ENCODE measurements around the gene FARSA. TPM values are rescaled to one million over a fixed set of nuclear protein-coding genes. Genes with fewer than 3 reads are reported as not detected.
A peak's percentile ranks its signal among the peaks of the same experiment; 100 is the strongest.
"Not testable (repeated sequence)": the region's sequence is repeated elsewhere in the genome, so short reads cannot be mapped to it uniquely, and the experiment has no call there.

FARSA gene
- total RNA-seq, 2 experiments from 2014 or later, result 128 to 138 TPM

- DNase-seq, result no peak
- peak overlapping the region; percentile 85 for H3K27ac Mint-ChIP-seq
- CTCF ChIA-PET, result no interaction called here
- peak overlapping the region; percentile 62 for H3K4me3 Mint-ChIP-seq
- no peaks in the 10 kb centered on the region for H3K27me3 Mint-ChIP-seq
- intact Hi-C loops (cut with micrococcal nuclease), result no loop called here
- H3K9me3 Mint-ChIP-seq, result no peaks in the 10 kb centered on the region
- H3K36me3 Mint-ChIP-seq (ENCODE audit: low read depth), result peaks cover 22% of the 10 kb centered on the region
- POLR2A ChIA-PET, result interaction anchor here (2.0 to 5.4 kb wide), 3 partner anchors 10 to 19 kb away, joined by 6 to 39 read pairs (median 8); partner anchors contain the start of gene FARSA
- no peak for ATAC-seq
- H3K4me1 Mint-ChIP-seq (ENCODE audit: low read depth), result peaks cover 32% of the 10 kb centered on the region
- TF ChIP-seq CTCF (IDR thresholded peaks at IDR 0.05), result no peak
These were observed 15.3 kb downstream of the FARSA start for GRCh38 chr19:12918253-12918652.

DNA sequence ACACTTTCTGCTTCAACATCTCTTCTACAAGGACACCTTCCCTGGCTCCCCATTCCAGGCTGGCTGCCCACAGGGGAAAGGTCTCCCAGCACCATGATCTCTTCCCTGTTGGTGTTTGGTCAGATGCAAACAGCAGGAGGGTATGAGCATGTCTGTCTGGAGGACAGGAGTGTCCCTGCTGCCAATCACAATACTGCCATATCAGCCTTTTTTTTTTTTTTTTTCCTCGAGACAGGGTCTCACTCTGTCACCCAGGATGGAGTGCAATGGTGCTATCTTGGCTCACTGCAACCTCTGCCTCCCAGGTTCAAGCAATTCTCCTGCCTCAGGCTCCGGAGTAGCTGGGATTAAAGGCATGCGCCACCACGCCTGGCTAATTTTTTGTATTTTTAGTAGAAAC, 17.7 kb downstream of the FARSA start:
- H3K4me3 Mint-ChIP-seq; H3K9me3 Mint-ChIP-seq; H3K27me3 Mint-ChIP-seq; H3K36me3 Mint-ChIP-seq (ENCODE audit: low read depth); intact Hi-C loops (cut with micrococcal nuclease); H3K27ac Mint-ChIP-seq; DNase-seq; ATAC-seq: not testable (repeated sequence)
- ChIA-PET POLR2A (interaction anchor here (0.6 to 4.5 kb wide), 5 partner anchors 17 to 180 kb away, joined by 3 to 19 read pairs (median 3); partner anchors contain the start of gene CALR), CTCF (interaction anchor here (1.2 to 4.0 kb wide), 3 partner anchors 31 to 68 kb away, joined by 3 to 14 read pairs (median 5); no protein-coding TSS in a partner anchor)
- peaks cover 32% of the 10 kb centered on the region for H3K4me1 Mint-ChIP-seq (ENCODE audit: low read depth)

GRCh38 chr19:12913851-12914690, 19.4 kb downstream of the FARSA start:
- no peak for TF ChIP-seq CTCF (IDR thresholded peaks at IDR 0.05)
- H3K27ac Mint-ChIP-seq, result peak overlapping the region; percentile 84
- CTCF ChIA-PET, result interaction anchor here (0.9 to 4.0 kb wide), 7 partner anchors 13 to 157 kb away, joined by 3 to 16 read pairs (median 4); no protein-coding TSS in a partner anchor
- no peaks in the 10 kb centered on the region for H3K9me3 Mint-ChIP-seq
- H3K4me3 Mint-ChIP-seq, result peak overlapping the region; percentile 4
- intact Hi-C loops (cut with micrococcal nuclease), result no loop called here
- peaks cover 3% of the 10 kb centered on the region for H3K36me3 Mint-ChIP-seq (ENCODE audit: low read depth)
- H3K27me3 Mint-ChIP-seq, result no peaks in the 10 kb centered on the region
- POLR2A ChIA-PET, result interaction anchor here (0.8 to 4.5 kb wide), 14 partner anchors 9 to 51 kb away, joined by 3 to 19 read pairs (median 4); partner anchors contain the start of genes CALR, FARSA, GCDH and KLF1
- peak; percentile 84 for ATAC-seq
- DNase-seq, result peak; percentile 80
- peaks cover 24% of the 10 kb centered on the region for H3K4me1 Mint-ChIP-seq (ENCODE audit: low read depth)

DNA sequence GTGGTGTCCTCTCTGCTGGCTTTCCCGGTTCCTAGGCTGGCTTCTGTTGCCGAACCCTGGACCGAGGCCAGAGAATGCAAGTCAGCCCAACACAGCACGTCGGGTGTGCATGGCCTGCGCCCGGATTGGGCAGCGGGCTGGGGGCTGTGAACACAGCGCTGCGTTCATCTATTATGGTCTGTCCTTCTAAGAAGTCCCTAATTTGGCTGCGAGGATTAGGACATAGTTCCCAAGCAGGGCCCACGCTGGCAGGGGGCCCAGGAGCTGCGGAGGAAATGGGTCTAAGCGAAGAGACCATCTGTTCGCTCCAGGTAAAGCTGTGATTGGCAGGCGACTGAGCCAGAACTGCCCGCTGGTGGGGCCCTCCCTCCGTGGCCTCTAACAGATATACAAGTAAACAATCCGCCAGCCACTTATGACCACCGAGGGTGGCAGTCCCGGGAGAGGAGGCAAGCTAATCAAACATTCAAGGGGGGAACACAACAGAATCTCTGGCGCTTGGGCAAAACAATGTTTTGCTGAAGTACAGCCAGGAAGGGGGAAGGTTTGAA, 20.4 kb downstream of the FARSA start:
- intact Hi-C loops (cut with micrococcal nuclease), result no loop called here
- no peaks in the 10 kb centered on the region for H3K27me3 Mint-ChIP-seq
- CTCF ChIA-PET, result interaction anchor here (0.6 to 2.4 kb wide), 6 partner anchors 12 to 206 kb away, joined by 3 to 16 read pairs (median 3); no protein-coding TSS in a partner anchor

More for the DNA sequence above, 20.4 kb downstream of the FARSA start:
- no peaks in the 10 kb centered on the region for H3K36me3 Mint-ChIP-seq (ENCODE audit: low read depth)
- H3K4me1 Mint-ChIP-seq (ENCODE audit: low read depth), result peaks cover 19% of the 10 kb centered on the region
- H3K4me3 Mint-ChIP-seq, result no peak overlapping the region
- H3K27ac Mint-ChIP-seq, result peak overlapping the region; percentile 40
- DNase-seq, result no peak
- H3K9me3 Mint-ChIP-seq, result no peaks in the 10 kb centered on the region
- POLR2A ChIA-PET, result interaction anchor here (1.3 to 4.5 kb wide), 7 partner anchors 14 to 28 kb away, joined by 4 to 19 read pairs (median 7); partner anchors contain the start of genes CALR, FARSA, GCDH and KLF1
- ATAC-seq, result no peak
- no peak for TF ChIP-seq CTCF (IDR thresholded peaks at IDR 0.05)
